Measurements from ENCODE around the gene ARRB1. TPM values are rescaled to one million over a fixed set of nuclear protein-coding genes. Genes with fewer than 3 reads are reported as not detected.

The ARRB1 gene
- total RNA-seq, 1 donor from 2014 or later, result 1.0 TPM

GRCh38 chr11:75389276-75389605 is 37.8 kb upstream of the ARRB1 start:
- H3K9me3 Mint-ChIP-seq, result no peaks in the 10 kb centered on the region

GRCh38 chr11:75388386-75389275 is 37.2 kb upstream of the ARRB1 start:
- H3K4me2 ChIP-seq, result peak overlapping the region; percentile 53
- no peak overlapping the region for H3K4me3 ChIP-seq
- no peaks in the 10 kb centered on the region for H3K9me3 Mint-ChIP-seq

More at GRCh38 chr11:75389276-75389605, 37.8 kb upstream of the ARRB1 start:
- Histone ChIP-seq H3K27me3 (no peaks in the 10 kb centered on the region), H2AFZ (replicated peaks) (peak overlapping the region; percentile 93), H3K9ac (no peak overlapping the region), H3F3A (ENCODE audit: low read depth) (peaks cover 4% of the 10 kb centered on the region), H3K9me3 (ENCODE audit: low read depth) (no peaks in the 10 kb centered on the region), H3K36me3 (no peaks in the 10 kb centered on the region), H3K4me2 (no peak overlapping the region), H3K4me3 (no peak overlapping the region), H4K20me1 (ENCODE audit: low read depth) (no peaks in the 10 kb centered on the region), H3K79me2 (ENCODE audit: low read depth) (no peaks in the 10 kb centered on the region), H3K27ac (no peak overlapping the region), H3K4me1 (peaks cover 8% of the 10 kb centered on the region)
- Mint-ChIP-seq H3K27me3 (ENCODE audit: insufficient read depth, low read depth) (peaks cover 4% of the 10 kb centered on the region), H3K4me3 (no peak overlapping the region), H3K36me3 (no peaks in the 10 kb centered on the region), H3K4me1 (peaks cover 3% of the 10 kb centered on the region), H3K27ac (no peak overlapping the region)
- TF ChIP-seq, protein P1, sequence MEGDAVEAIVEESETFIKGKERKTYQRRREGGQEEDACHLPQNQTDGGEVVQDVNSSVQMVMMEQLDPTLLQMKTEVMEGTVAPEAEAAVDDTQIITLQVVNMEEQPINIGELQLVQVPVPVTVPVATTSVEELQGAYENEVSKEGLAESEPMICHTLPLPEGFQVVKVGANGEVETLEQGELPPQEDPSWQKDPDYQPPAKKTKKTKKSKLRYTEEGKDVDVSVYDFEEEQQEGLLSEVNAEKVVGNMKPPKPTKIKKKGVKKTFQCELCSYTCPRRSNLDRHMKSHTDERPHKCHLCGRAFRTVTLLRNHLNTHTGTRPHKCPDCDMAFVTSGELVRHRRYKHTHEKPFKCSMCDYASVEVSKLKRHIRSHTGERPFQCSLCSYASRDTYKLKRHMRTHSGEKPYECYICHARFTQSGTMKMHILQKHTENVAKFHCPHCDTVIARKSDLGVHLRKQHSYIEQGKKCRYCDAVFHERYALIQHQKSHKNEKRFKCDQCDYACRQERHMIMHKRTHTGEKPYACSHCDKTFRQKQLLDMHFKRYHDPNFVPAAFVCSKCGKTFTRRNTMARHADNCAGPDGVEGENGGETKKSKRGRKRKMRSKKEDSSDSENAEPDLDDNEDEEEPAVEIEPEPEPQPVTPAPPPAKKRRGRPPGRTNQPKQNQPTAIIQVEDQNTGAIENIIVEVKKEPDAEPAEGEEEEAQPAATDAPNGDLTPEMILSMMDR (IDR thresholded peaks at IDR 0.05), result no peak
- TF ChIP-seq EZH2 (IDR thresholded peaks at IDR 0.05) (no peak), EZH2phosphoT487 (IDR thresholded peaks at IDR 0.05) (no peak)
- DNase-seq (ENCODE audit: low spot score), result no peak

GRCh38 chr11:75387736-75388294 is 36.4 kb upstream of the ARRB1 start:
- DNase-seq (ENCODE audit: low spot score), result no peak
- Mint-ChIP-seq H3K27me3 (ENCODE audit: insufficient read depth, low read depth) (peaks cover 2% of the 10 kb centered on the region), H3K4me1 (peaks cover 10% of the 10 kb centered on the region), H3K4me3 (no peak overlapping the region), H3K9me3 (no peaks in the 10 kb centered on the region), H3K36me3 (no peaks in the 10 kb centered on the region), H3K27ac (no peak overlapping the region)
- Histone ChIP-seq H2AFZ (replicated peaks) (no peak overlapping the region), H4K20me1 (ENCODE audit: low read depth) (no peaks in the 10 kb centered on the region), H3K9me3 (ENCODE audit: low read depth) (no peaks in the 10 kb centered on the region), H3K27ac (no peak overlapping the region), H3K79me2 (ENCODE audit: low read depth) (no peaks in the 10 kb centered on the region), H3K4me3 (no peak overlapping the region), H3K4me1 (peaks cover 8% of the 10 kb centered on the region), H3K27me3 (no peaks in the 10 kb centered on the region), H3F3A (ENCODE audit: low read depth) (peaks cover 4% of the 10 kb centered on the region), H3K4me2 (no peak overlapping the region), H3K9ac (no peak overlapping the region), H3K36me3 (no peaks in the 10 kb centered on the region)
- TF ChIP-seq, protein P1 (IDR thresholded peaks at IDR 0.05), result no peak
- TF ChIP-seq EZH2 (IDR thresholded peaks at IDR 0.05), result no peak
- no peak for TF ChIP-seq EZH2phosphoT487 (IDR thresholded peaks at IDR 0.05)

More at GRCh38 chr11:75388386-75389275, 37.2 kb upstream of the ARRB1 start:
- no peak overlapping the region for H3K27ac Mint-ChIP-seq
- no peaks in the 10 kb centered on the region for H3K36me3 ChIP-seq
- no peak for TF ChIP-seq EZH2 (IDR thresholded peaks at IDR 0.05)
- TF ChIP-seq, protein P1 (IDR thresholded peaks at IDR 0.05), result peak; percentile 88
- no peaks in the 10 kb centered on the region for H3K36me3 Mint-ChIP-seq
- peaks cover 4% of the 10 kb centered on the region for H3K27me3 Mint-ChIP-seq (ENCODE audit: insufficient read depth, low read depth)
- H4K20me1 ChIP-seq (ENCODE audit: low read depth), result no peaks in the 10 kb centered on the region
- peaks cover 4% of the 10 kb centered on the region for H3F3A ChIP-seq (ENCODE audit: low read depth)
- H3K27me3 ChIP-seq, result no peaks in the 10 kb centered on the region
- no peak overlapping the region for H3K27ac ChIP-seq
- DNase-seq (ENCODE audit: low spot score), result peak; percentile 79
- H3K4me1 ChIP-seq, result peaks cover 8% of the 10 kb centered on the region
- no peaks in the 10 kb centered on the region for H3K9me3 ChIP-seq (ENCODE audit: low read depth)
- peaks cover 3% of the 10 kb centered on the region for H3K4me1 Mint-ChIP-seq
- no peak overlapping the region for H3K4me3 Mint-ChIP-seq
- H3K79me2 ChIP-seq (ENCODE audit: low read depth), result no peaks in the 10 kb centered on the region
- H3K9ac ChIP-seq, result no peak overlapping the region
- peak overlapping the region; percentile 99 for H2AFZ ChIP-seq (replicated peaks)

All from neural progenitor cell (in vitro differentiated cells).